C4-2B (cell line): ENCODE measurements around the gene TUBA4B.

ENCODE experiments used
- CTCF ChIP-seq: fragments of 450-650 bp; conservative IDR thresholded peaks from 2 replicates; pipeline ENCODE4 v1.5.1; 2017; ENCODE audit warnings: mild to moderate bottlenecking
- ZFX ChIP-seq: fragments of 450-650 bp; IDR thresholded peaks from 2 replicates; pipeline ENCODE4 v1.6.1; 2017

- TF ChIP-seq CTCF: no peak
- TF ChIP-seq ZFX: no peak
Measured at GRCh38 chr2:219252570-219252899, 508 bp upstream of the TUBA4B start.
